GM15510 (cell line): ENCODE measurements around the gene KLHDC3.

Source experiments
- POLR2A ChIP-seq: IDR thresholded peaks from 3 replicates; pipeline ENCODE4 v1.6.1; 2011; ENCODE audit warnings: borderline replicate concordance; ENCODE audit not compliant: insufficient read length; ENCODE audit errors: extremely low read depth

KLHDC3 gene

DNA sequence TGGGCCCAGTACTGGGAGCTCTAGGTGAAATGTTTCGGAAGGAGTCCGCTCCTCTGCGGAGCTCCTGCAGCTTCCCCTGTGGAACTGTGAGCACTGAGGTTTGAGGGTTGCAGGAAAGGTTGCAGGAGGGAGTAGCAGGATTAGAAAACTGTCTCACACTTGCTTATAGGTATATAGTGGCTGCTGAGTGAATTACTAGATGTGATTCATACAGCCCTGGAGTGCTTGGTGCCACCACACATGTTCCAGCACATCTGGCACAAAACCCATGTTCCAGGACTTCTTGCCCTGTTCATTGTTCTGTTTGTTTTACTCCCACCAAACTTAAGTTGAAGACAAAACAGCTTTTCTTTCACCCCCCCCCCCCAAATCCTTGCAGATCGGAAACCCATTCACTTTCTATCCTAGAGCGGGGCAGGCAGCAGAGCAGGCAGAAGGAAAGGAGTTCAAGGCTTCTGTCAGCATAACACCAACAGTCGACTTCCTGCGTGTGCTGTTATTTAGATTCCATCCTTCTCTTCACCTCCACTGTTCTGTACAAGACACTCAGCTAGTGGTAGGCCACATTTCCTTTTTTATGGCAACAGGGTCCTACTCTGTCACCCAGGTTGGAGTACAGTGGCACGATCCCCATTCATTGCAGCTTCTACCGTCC lies 34.4 kb upstream of the KLHDC3 start:
- TF ChIP-seq POLR2A: no peak

DNA sequence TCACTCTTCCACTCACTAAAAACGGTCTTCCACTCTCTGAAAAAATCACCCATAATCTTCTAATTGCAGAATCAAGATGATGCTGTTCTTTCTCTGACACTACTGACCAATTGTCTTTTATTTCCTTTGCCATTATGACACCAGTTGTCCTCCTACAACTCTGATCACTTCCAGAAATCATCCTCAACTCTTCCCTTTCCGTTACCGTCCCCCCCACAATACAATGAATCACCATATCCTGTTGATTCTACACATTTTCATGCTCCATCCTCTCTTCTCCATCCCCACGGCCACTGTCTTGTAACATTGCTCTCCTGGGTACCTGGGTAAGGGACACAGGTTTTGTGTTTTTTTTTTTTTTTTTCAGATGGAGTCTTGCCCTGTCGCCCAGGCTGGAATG lies 32.2 kb upstream of the KLHDC3 start:
- no peak for TF ChIP-seq POLR2A

DNA sequence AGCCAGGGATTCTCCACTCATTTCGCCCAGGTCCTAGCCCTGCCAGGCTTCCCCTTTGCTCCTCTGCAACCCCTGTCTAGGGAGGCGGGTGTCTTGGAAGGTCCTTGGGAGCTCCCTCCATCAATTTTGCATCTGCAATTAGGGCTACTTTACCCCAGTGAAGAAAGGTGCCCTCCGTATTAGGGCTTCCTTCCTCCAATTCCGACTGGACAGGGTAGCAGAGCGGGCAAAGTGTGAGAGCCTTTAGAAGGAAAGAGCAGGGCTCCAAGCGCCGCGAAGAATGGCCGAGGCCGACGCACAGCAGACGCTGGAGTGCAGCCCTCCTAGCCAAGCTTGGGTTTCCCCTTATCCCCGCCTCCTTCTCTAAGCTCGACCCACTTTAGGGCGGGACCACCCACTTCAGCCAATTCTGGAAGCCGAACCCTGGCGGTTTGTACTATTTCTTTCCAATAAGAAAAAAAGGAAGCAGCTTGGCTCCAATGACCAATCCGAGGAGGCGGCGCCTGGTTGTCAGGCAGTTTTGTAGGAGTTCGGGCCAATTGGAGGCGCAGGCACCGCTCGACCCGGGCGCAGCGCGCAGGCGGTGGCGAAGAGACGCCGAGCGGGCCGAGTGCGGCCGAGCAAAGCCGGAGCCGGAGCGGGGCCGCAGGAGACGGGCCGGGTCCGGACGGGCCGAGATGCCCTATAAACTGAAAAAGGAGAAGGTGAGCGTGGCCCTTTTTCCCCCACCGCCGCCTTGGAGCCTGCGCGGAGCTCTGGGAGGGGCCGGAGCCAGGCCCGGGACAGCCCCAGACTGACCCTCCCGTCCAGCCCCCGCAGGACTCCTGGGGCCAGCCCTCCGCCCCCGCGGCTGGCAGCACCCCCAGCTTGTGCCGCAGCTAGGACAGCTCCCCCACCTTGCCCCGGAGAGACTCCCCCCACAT lies 29.8 kb upstream of the KLHDC3 start, which contains the start of gene PPP2R5D:
PPP2R5D (plus strand) TSS at position 570 of the 923 bp plus-strand sequence; CDS start at position 678, 108 bp downstream.
- TF ChIP-seq POLR2A: peak; percentile 92

DNA sequence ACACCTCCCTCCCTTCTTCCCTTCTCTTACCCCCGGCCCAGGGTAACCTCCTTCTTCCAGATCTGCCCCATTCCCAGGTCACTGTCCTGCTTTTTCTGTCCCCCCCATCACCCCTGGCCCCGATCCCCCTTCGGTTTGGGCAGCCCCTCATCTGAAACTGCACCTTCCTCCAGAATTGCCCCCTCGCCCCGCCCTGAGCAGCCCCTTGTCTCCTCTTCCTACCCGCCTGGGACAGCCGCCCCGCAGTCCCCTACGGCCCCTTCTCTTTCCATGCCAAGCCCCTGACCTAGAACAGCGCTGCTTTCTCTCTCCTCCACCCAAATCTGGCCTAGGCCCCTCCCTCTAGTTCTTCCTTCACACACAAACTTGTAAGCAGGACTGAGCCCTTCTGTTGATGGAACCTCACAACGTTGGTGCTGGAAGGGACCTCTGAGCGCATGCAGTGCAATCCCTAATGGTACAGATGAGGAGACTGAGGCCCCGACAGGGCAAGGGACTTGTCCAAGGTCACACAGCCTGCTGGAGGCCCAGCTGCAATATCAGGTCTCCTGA lies 29.0 kb upstream of the KLHDC3 start:
- no peak for TF ChIP-seq POLR2A

DNA sequence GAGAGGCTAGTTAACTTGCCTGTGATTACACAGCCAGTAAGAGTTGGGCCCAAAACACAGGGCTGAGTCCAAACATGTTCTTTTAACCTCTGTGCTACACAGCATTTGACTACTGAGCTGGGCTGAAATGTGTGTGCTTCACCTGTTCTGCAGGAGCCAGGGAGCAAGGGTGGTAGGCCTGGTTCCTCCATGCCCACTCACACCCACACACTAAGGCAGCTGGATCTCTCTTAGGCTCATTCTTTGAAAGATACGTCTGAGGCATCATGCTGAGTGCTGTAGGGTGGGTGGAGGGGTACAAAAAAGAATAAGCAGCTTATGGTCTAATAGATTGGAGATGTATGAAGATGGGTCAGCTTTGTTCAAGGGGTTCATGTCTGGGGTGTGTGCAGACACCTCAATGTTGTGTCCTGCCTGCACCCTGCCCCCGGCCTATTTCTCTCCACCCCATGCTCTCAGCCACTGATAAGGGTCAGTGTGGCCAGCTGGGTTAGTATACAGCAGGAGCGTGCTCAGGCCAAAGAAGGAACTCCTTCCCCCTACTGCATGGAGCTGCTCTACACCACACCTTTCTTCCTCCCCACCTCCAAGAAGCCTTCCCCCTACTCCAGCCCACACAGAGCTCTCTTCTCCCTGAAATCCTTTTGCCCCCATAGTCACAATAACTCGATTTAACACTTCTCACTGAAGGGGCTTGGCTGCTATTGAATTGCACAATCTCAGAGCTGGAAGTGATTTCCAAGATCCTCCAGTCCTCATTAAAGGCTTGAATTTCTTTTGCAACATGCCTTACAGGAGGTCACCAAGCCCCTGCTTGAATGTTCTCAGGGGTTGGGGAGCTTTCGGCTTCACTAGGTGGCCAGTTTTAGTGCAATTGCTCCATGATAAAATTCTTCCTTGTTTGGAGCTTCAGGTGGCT lies 26.3 kb upstream of the KLHDC3 start:
- no peak for TF ChIP-seq POLR2A

DNA sequence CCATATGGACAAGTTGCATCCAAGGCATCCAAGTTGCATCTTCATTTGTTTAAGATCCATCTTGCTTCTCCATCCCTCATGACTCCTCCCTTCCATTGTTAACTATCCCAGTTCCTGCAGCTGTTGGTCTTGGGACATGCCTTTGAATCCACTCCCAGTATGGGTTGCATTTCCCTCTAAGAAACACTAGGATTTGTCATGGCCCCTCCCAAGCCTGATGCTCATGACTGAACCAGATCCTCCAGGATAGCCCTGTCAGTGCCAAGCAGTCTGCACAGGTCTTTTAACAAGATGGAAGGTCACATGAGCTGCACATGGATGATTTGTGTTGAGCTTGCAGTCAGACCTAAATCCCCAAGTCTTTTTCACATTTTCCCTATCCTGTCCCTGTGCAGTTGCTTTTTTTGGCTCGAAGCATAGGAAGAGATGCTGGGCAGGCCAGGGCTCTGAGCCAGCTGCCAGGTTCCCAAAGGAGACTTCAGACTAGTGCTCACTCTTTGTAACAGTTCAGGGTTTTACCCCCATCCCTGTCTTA lies 25.5 kb upstream of the KLHDC3 start:
- TF ChIP-seq POLR2A: no peak

DNA sequence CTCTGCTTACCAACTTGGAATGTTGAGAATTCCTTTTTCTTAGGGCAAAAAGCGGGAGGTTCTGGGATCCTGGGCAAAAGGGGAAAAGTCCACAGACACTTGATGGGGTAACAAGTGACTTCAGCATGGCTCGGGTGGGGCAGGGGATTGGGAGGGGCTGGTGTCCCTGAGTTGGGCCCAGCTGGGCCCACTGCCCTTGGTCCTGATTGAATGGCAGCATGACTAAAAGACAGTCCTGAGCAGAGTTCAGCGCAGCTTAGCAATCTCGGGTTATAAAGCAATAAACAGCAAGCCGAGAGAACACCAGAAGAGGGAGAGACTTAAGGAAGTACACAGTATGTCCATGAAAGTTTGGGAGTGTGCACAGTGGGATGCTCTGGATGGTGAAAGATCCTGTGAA lies 24.1 kb upstream of the KLHDC3 start:
- TF ChIP-seq POLR2A: no peak

DNA sequence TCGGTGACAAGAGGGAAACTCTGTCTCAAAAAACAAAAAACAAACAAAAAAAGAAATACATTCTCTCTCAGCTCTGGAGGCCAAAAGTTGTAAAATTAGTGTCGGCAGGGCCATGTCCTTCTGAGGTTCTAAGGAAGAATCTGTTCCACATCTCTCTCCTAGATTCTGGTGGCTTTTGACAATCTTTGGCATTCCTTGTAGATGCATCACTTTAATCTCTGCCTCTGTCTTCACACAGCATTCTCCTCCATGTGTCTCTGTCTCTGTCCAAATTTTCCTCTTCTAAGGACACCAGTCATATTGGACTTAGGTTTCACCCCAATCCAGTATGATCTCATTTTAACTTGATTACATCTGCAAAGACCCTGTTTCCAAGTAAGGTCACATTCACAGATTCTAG lies 20.6 kb upstream of the KLHDC3 start:
- TF ChIP-seq POLR2A: no peak

DNA sequence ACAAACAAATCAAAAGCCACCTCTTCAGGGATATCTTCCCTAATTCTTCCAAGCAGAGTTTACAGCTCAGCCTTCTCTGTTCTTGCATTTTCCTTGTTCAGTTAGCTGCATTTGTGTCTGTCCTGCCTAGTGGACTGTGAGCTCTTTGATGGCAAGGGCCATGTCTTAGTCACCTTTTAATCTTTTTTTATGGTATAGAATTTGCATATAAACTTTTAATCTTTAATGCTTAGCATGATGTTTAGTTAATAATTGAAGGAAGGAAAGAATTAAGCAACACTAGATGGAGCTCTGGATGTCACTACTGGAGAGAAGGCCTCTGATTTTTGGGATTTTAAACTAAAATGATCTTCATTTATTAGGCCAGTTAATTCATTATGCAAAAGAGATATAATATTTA lies 17.5 kb upstream of the KLHDC3 start:
- no peak for TF ChIP-seq POLR2A

DNA sequence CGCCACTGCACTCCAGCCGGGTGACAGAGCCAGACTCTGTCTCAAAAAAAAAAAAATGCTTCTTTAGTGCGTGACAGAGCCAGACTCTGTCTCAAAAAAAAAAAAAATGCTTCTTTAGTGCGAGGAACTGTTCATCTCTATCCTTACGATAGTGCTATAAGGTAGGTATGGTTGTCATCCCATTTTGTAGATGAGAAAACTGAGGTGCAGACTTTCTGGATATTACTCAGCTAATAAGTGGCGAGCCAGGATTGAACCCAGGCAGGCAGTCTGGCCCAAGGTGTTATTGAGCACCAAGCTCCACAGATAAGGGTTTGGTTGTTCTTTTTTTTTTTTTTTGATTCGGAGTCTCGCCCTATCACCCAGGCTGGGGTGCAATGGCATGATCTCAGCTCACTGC lies 12.2 kb upstream of the KLHDC3 start:
- TF ChIP-seq POLR2A: no peak

DNA sequence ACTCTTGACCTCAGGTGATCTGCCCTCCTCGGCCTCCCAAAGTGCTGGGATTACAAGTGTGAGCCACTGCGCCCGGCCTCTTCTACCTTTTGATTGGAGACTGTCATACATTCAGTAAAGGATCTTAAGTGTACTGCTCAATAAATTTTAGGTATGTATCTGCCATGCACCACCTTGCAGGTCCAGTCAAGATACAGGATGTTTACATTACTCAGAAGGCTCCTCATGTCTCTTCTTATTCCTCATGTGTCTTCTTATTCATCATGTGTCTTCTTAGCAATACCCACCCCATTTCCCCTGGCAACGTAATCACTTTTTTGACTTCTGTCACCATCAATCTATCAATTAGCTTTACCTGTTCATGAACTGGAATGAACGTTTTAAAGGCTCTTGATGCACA lies 8.2 kb upstream of the KLHDC3 start:
- TF ChIP-seq POLR2A: no peak

DNA sequence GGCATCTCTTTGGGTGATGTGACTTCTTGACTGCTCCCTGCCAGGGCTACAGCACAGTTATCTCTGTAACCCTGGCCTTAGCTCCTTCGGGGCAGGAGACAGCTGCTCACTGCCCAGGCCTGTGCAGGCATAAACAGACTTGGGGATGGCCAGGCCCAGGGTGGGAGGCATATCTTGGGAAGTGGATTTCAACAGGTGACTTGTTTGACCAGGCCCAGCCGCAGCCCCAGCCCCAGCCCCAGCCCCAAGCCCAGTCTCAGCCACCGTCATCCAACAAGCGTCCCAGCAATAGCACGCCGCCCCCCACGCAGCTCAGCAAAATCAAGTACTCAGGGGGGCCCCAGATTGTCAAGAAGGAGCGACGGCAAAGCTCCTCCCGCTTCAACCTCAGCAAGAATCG lies 7.8 kb upstream of the KLHDC3 start:
- TF ChIP-seq POLR2A: no peak

DNA sequence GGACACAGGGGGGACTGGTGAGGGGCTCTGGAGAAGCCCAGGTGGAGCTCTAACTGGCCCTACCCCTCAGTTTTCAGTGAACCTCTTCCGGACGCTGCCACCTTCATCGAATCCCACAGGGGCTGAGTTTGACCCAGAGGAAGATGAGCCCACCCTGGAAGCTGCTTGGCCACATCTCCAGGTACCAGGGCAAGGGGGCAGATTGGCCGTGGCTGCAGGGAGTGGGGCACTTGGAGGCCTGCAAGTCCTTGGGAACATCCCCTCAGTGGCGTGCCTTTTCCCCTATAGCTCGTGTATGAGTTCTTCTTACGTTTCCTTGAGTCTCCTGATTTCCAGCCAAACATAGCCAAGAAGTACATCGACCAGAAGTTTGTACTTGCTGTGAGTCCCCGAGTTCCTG lies 6.9 kb upstream of the KLHDC3 start:
- no peak for TF ChIP-seq POLR2A

DNA sequence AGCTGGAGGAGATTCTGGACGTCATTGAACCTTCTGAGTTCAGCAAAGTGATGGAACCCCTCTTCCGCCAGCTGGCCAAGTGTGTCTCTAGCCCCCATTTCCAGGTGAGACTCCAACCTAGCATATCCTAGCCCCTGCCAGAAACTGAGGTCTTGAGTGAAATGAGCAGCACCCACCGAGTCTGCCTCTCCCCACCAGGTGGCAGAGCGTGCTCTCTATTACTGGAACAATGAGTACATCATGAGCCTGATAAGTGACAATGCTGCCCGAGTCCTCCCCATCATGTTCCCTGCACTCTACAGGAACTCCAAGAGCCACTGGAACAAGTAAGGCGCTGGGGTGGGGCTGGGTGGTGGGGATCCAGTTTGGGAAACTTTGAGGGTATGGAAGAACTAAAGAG lies 4.9 kb upstream of the KLHDC3 start:
- TF ChIP-seq POLR2A: no peak
